Natural killer cell (primary cell): ENCODE data around the gene GLYATL1. TPM values are rescaled to one million over a fixed set of nuclear protein-coding genes. Genes with fewer than 3 reads are reported as not detected.

Source experiments
- ATAC-seq, 3 donors: fragments of 150-1000 bp in 2 of 3; fragments of 200-7000 bp in 1 of 3; cut with Tn5 transposase; 1 replicate in 1 of 3; 2 replicates in 2 of 3; pipeline ENCODE4 v1.10.0; 2021; ENCODE audit warnings: mild to moderate bottlenecking in 2 of 3, moderate library complexity in 2 of 3
- DNase-seq, 2 donors: peaks; one replicate each; pipeline versions ENCODE4 v3.0.0 to v3.0.0-alpha.2; 2013 to 2021; ENCODE audit warnings: mixed read lengths in 1 of 2
- H3K27ac ChIP-seq: one replicate; pipeline ENCODE4 v1.5.1; 2013; ENCODE audit warnings: mild to moderate bottlenecking, low read length
- H3K27me3 ChIP-seq: one replicate; pipeline ENCODE4 v1.6.1; 2013; ENCODE audit warnings: low read length; ENCODE audit not compliant: control insufficient read depth, insufficient read depth
- H3K36me3 ChIP-seq: one replicate; pipeline ENCODE4 v1.6.1; 2013; ENCODE audit warnings: low read length; ENCODE audit not compliant: control insufficient read depth, insufficient read depth
- H3K4me1 ChIP-seq: one replicate; pipeline ENCODE4 v1.6.1; 2013; ENCODE audit warnings: low read length; ENCODE audit not compliant: control insufficient read depth, insufficient read depth
- H3K4me3 ChIP-seq: one replicate; pipeline ENCODE4 v1.5.1; 2013; ENCODE audit warnings: low read length
- H3K9me3 ChIP-seq: one replicate; pipeline ENCODE4 v1.6.1; 2013; ENCODE audit warnings: low read length; ENCODE audit not compliant: control insufficient read depth, insufficient read depth
- H3K27ac Mint-ChIP-seq, 2 donors: one replicate each; pipeline ENCODE4 v1.8.0; 2022; ENCODE audit warnings: mild to moderate bottlenecking in 2 of 2, mixed read lengths in 2 of 2, moderate library complexity in 1 of 2
- H3K27me3 Mint-ChIP-seq, 2 donors: one replicate each; pipeline ENCODE4 v1.8.0; 2022; ENCODE audit warnings: low read depth in 2 of 2, mixed read lengths in 2 of 2
- H3K36me3 Mint-ChIP-seq: one replicate; pipeline ENCODE4 v1.8.0; 2022; ENCODE audit warnings: mixed read lengths
- H3K4me1 Mint-ChIP-seq, 2 donors: one replicate each; pipeline ENCODE4 v1.8.0; 2022; ENCODE audit warnings: mixed read lengths in 2 of 2
- H3K4me3 Mint-ChIP-seq: one replicate; pipeline ENCODE4 v1.8.0; 2022; ENCODE audit warnings: mild to moderate bottlenecking, moderate library complexity, mixed read lengths
- H3K9me3 Mint-ChIP-seq, 2 donors: one replicate each; pipeline ENCODE4 v1.8.0; 2022; ENCODE audit warnings: mixed read lengths in 2 of 2
- CTCF ChIP-seq: fragments of 200-600 bp; IDR thresholded peaks from one replicate; pipeline ENCODE4 v1.8.0; 2022; ENCODE audit warnings: antibody characterized with exemption
- WGBS: methylation state at CpG from one replicate; pipeline ENCODE4 v1.1.7; 2013; ENCODE audit warnings: missing lambda C conversion rate; ENCODE audit not compliant: insufficient coverage; 5-methylcytosine and 5-hydroxymethylcytosine counted together
- intact Hi-C: fragments of 100-400 bp; cut with micrococcal nuclease; formaldehyde crosslinking; loops from one replicate; pipeline ENCODE4 v1.14.2; 2022
- total RNA-seq, 4 donors: library from RNA; stranded (reverse); fragments of 120-200 nt in 1 of 4; gene quantifications; one replicate each; pipeline versions ENCODE4 v1.2.3 to v1.2.4, GENCODE V29; 2013 to 2022

The GLYATL1 gene
- total RNA-seq, 3 donors from 2014 or later (not counting 1 experiment from before 2014, with no cell fraction given): not detected

DNA sequence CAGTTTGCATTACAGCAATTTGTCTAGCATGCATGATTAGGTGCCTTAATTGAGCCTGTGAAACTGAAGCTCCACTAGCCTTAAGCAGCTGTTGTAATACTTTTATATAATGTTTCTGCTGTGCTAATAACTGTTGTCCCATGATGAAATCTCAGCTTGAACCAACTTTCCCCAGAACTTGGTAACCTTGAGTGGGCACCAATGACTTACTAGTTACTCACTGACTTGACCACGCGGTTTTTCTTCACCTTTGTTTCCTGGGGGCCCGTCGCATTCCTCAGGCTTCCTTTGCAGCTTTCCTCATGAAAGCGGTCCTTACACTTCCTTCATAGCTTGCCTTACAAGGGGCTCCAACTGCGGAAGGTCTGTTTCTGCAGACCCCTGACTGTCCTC, 11.2 kb upstream of the GLYATL1 start:
- no peak for ATAC-seq
- peaks cover 11 to 27% of the 10 kb centered on the region in 2 donors for H3K27me3 Mint-ChIP-seq
- peaks cover 0 to 10% of the 10 kb centered on the region in 2 donors for H3K4me1 Mint-ChIP-seq
- no peak overlapping the region for H3K27ac Mint-ChIP-seq
- Histone ChIP-seq H3K4me1 (no peaks in the 10 kb centered on the region), H3K27ac (no peak overlapping the region), H3K9me3 (no peaks in the 10 kb centered on the region), H3K4me3 (no peak overlapping the region), H3K36me3 (no peaks in the 10 kb centered on the region), H3K27me3 (peaks cover 2% of the 10 kb centered on the region)
- H3K36me3 Mint-ChIP-seq: no peaks in the 10 kb centered on the region
- H3K9me3 Mint-ChIP-seq: no peaks in the 10 kb centered on the region
- H3K4me3 Mint-ChIP-seq: no peak overlapping the region
- no peak for TF ChIP-seq CTCF
- intact Hi-C loops: no loop called here
- no peak for DNase-seq
- 44% methylated on average over 6 of the region's 6 CpGs for WGBS

DNA sequence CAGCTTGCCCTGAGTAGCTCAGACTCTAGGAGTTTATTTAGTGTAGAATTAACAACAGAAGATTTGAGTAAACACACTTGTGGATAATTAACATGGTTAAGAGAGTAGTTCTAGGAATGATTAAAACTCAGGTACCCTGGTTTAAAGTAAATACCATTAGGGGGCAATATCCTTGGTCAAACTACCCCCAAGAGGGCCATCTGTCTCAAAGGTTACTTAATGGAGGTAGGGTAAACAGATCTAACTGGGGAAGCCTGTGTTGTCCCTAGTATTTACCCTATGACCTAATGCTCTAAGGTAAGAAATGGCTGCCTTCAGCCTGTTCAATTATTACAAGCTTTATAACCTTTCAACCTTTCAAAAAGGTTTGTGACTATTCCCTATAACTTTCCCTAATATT, 10.6 kb upstream of the GLYATL1 start:
- TF ChIP-seq CTCF: no peak
- H3K9me3 ChIP-seq: no peaks in the 10 kb centered on the region
- no peak overlapping the region for H3K27ac ChIP-seq
- Mint-ChIP-seq H3K36me3 (no peaks in the 10 kb centered on the region), H3K9me3 (no peaks in the 10 kb centered on the region), H3K4me3 (no peak overlapping the region), H3K4me1 (peaks cover 0 to 6% of the 10 kb centered on the region in 2 donors), H3K27ac (no peak overlapping the region), H3K27me3 (peaks cover 11 to 21% of the 10 kb centered on the region in 2 donors)
- H3K36me3 ChIP-seq: no peaks in the 10 kb centered on the region
- intact Hi-C loops: no loop called here
- H3K27me3 ChIP-seq: peaks cover 2% of the 10 kb centered on the region
- no peaks in the 10 kb centered on the region for H3K4me1 ChIP-seq
- H3K4me3 ChIP-seq: no peak overlapping the region
- ATAC-seq: no peak
- DNase-seq: no peak

DNA sequence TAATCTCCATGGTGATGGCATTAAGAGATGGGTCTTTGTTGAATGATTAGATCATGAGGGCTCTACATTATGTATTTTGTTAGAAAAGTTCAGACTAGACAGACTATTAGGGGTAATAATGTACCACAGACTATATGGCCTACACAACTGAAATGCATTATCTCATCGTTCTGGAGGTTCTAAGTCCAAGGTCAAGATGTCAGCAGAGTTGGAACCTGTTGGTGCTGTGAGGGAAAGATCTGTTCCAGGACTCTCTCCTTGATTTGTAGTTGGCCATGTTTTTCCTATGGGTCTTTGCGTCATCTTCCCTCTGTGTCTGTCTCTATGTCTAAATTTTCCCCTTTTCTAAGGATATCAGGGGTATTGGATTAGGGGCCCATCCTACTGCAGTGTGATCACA, 8.4 kb upstream of the GLYATL1 start:
- no peaks in the 10 kb centered on the region for H3K9me3 ChIP-seq
- peaks cover 2% of the 10 kb centered on the region for H3K27me3 ChIP-seq
- Mint-ChIP-seq H3K4me3 (no peak overlapping the region), H3K9me3 (no peaks in the 10 kb centered on the region), H3K27me3 (peaks cover 11 to 18% of the 10 kb centered on the region in 2 donors), H3K4me1 (peaks cover 0 to 6% of the 10 kb centered on the region in 2 donors), H3K36me3 (no peaks in the 10 kb centered on the region), H3K27ac (no peak overlapping the region)
- 78% methylated on average over 1 of the region's 2 CpGs for WGBS
- H3K27ac ChIP-seq: no peak overlapping the region
- no peaks in the 10 kb centered on the region for H3K4me1 ChIP-seq
- TF ChIP-seq CTCF: no peak
- no peaks in the 10 kb centered on the region for H3K36me3 ChIP-seq
- ATAC-seq: no peak
- intact Hi-C loops: no loop called here
- H3K4me3 ChIP-seq: no peak overlapping the region
- no peak for DNase-seq

- Mint-ChIP-seq H3K27ac (no peak overlapping the region), H3K4me1 (no peaks in the 10 kb centered on the region), H3K9me3 (no peaks in the 10 kb centered on the region), H3K27me3 (peaks cover 0 to 4% of the 10 kb centered on the region in 2 donors), H3K36me3 (no peaks in the 10 kb centered on the region), H3K4me3 (no peak overlapping the region)
- ATAC-seq (no peak), DNase-seq (no peak)
- intact Hi-C loops: no loop called here
- Histone ChIP-seq H3K36me3 (no peaks in the 10 kb centered on the region), H3K27me3 (peaks cover 2% of the 10 kb centered on the region), H3K27ac (no peak overlapping the region), H3K4me1 (no peaks in the 10 kb centered on the region), H3K4me3 (no peak overlapping the region), H3K9me3 (no peaks in the 10 kb centered on the region)
- 91% methylated on average over 3 of the region's 3 CpGs for WGBS
- no peak for TF ChIP-seq CTCF
These were observed 5.6 kb upstream of the GLYATL1 start for GRCh38 chr11:58933661-58934060.
